ENCODE results near the gene CBLL2. TPM values are rescaled to one million over a fixed set of nuclear protein-coding genes. Genes with fewer than 3 reads are reported as not detected.

Gene CBLL2
- polyA plus RNA-seq, 3 donors, result not detected

DNA sequence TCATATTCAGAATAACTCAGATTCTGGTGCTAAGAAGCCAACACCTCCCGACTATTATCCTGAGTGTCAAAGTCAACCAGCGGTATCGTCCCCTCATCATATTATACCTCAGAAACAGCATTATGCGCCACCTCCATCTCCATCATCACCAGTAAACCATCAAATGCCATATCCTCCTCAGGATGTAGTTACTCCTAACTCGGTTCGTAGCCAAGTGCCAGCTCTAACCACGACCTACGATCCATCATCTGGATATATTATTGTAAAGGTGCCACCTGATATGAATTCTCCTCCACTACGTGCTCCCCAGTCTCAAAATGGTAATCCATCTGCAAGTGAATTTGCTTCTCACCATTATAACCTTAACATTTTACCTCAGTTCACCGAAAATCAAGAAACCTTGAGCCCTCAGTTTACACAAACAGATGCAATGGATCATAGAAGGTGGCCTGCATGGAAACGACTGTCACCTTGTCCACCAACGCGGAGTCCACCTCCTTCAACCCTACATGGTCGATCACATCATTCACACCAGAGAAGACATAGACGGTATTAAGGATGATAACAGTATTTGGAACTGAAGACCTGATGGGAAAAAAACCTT is 1.1 kb downstream of the CBLL2 start:
- Mint-ChIP-seq H3K4me3 (no peak overlapping the region), H3K27ac (no peak overlapping the region), H3K9me3 (peaks cover 0 to 19% (median 2%) of the 10 kb centered on the region in 7 donors), H3K4me1 (no peaks in the 10 kb centered on the region), H3K36me3 (no peaks in the 10 kb centered on the region), H3K27me3 (ENCODE audit: low read depth in 3 of 3) (peaks cover 0 to 2% (median 0%) of the 10 kb centered on the region in 3 donors)
- Histone ChIP-seq H3K79me2 (ENCODE audit: insufficient read depth, low read length) (no peaks in the 10 kb centered on the region), H3K36me3 (replicated peaks in 1 of 2; ENCODE audit: control insufficient read depth in 1 of 2, insufficient read depth in 2 of 2, low read length in 2 of 2) (no peaks in the 10 kb centered on the region), H3K27ac (ENCODE audit: low read depth in 1 of 2, low read length in 2 of 2) (no peak overlapping the region), H3K4me1 (ENCODE audit: control insufficient read depth in 1 of 2, insufficient read depth in 2 of 2, low read length in 2 of 2) (no peaks in the 10 kb centered on the region), H3K4me3 (replicated peaks in 1 of 3; ENCODE audit: low read depth in 2 of 3, low read length in 3 of 3) (no peak overlapping the region), H2AFZ (ENCODE audit: insufficient read depth, low read depth, low read length, poor library complexity, severe bottlenecking) (no peak overlapping the region), H3K9me3 (replicated peaks in 1 of 2; ENCODE audit: control insufficient read depth in 1 of 2, insufficient read depth in 1 of 2, low read length in 2 of 2) (no peaks in the 10 kb centered on the region), H3K4me2 (replicated peaks; ENCODE audit: extremely low read depth, low read length, poor library complexity, severe bottlenecking) (no peak overlapping the region), H3K27me3 (ENCODE audit: control insufficient read depth in 2 of 2, insufficient read depth in 2 of 2, low read length in 2 of 2) (no peaks in the 10 kb centered on the region), H4K20me1 (ENCODE audit: insufficient read depth, low read length) (no peaks in the 10 kb centered on the region), H3K9ac (ENCODE audit: insufficient read depth, low read length, poor library complexity, severe bottlenecking) (no peak overlapping the region)
- TF ChIP-seq, protein P1, sequence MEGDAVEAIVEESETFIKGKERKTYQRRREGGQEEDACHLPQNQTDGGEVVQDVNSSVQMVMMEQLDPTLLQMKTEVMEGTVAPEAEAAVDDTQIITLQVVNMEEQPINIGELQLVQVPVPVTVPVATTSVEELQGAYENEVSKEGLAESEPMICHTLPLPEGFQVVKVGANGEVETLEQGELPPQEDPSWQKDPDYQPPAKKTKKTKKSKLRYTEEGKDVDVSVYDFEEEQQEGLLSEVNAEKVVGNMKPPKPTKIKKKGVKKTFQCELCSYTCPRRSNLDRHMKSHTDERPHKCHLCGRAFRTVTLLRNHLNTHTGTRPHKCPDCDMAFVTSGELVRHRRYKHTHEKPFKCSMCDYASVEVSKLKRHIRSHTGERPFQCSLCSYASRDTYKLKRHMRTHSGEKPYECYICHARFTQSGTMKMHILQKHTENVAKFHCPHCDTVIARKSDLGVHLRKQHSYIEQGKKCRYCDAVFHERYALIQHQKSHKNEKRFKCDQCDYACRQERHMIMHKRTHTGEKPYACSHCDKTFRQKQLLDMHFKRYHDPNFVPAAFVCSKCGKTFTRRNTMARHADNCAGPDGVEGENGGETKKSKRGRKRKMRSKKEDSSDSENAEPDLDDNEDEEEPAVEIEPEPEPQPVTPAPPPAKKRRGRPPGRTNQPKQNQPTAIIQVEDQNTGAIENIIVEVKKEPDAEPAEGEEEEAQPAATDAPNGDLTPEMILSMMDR (IDR thresholded peaks at IDR 0.05), result no peak
- intact Hi-C loops (cut with micrococcal nuclease), result no loop called here
- no CpG with 5 or more reads among the region's 15 CpGs for WGBS (ENCODE audit: insufficient coverage)
- DNase-seq, result no peak

DNA sequence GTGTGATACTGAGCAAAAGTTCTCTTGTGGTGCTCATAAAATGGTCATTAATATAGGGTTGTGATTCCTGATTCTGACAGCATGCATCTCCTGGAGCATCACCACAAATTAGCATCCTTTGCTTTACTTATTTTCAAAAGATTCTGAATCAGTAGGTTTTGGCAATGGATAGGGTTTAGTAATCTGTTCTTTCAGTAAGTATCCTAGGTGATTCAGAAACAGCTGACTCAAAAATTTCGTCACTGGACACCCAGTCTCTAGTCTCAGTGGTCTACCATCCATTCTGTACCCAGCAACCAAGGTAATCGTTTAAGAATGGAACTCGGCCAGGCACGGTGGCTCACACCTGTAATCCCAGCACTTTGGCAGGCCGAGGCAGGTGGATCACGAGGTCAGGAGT is 4.1 kb downstream of the CBLL2 start:
- H3K27me3 Mint-ChIP-seq (ENCODE audit: low read depth in 3 of 3), result peaks cover 0 to 2% (median 0%) of the 10 kb centered on the region in 3 donors
- Histone ChIP-seq H3K4me2 (replicated peaks; ENCODE audit: extremely low read depth, low read length, poor library complexity, severe bottlenecking) (no peak overlapping the region), H2AFZ (ENCODE audit: insufficient read depth, low read depth, low read length, poor library complexity, severe bottlenecking) (no peak overlapping the region), H3K9me3 (replicated peaks in 1 of 2; ENCODE audit: control insufficient read depth in 1 of 2, insufficient read depth in 1 of 2, low read length in 2 of 2) (no peaks in the 10 kb centered on the region), H3K4me1 (ENCODE audit: control insufficient read depth in 1 of 2, insufficient read depth in 2 of 2, low read length in 2 of 2) (no peaks in the 10 kb centered on the region), H3K4me3 (replicated peaks in 1 of 3; ENCODE audit: low read depth in 2 of 3, low read length in 3 of 3) (no peak overlapping the region), H4K20me1 (ENCODE audit: insufficient read depth, low read length) (no peaks in the 10 kb centered on the region), H3K79me2 (ENCODE audit: insufficient read depth, low read length) (no peaks in the 10 kb centered on the region), H3K36me3 (replicated peaks in 1 of 2; ENCODE audit: control insufficient read depth in 1 of 2, insufficient read depth in 2 of 2, low read length in 2 of 2) (no peaks in the 10 kb centered on the region), H3K27ac (ENCODE audit: low read depth in 1 of 2, low read length in 2 of 2) (no peak overlapping the region), H3K9ac (ENCODE audit: insufficient read depth, low read length, poor library complexity, severe bottlenecking) (no peak overlapping the region), H3K27me3 (ENCODE audit: control insufficient read depth in 2 of 2, insufficient read depth in 2 of 2, low read length in 2 of 2) (no peaks in the 10 kb centered on the region)
- TF ChIP-seq, protein P1 (IDR thresholded peaks at IDR 0.05), result no peak
- intact Hi-C loops (cut with micrococcal nuclease), result no loop called here
- no peak overlapping the region for H3K27ac Mint-ChIP-seq
- H3K4me3 Mint-ChIP-seq, result no peak overlapping the region
- H3K36me3 Mint-ChIP-seq, result no peaks in the 10 kb centered on the region
- no peaks in the 10 kb centered on the region for H3K4me1 Mint-ChIP-seq
- no peak for DNase-seq
- peaks cover 0 to 14% (median 2%) of the 10 kb centered on the region in 7 donors for H3K9me3 Mint-ChIP-seq
- no CpG with 5 or more reads among the region's 6 CpGs for WGBS (ENCODE audit: insufficient coverage)

Data from CD14-positive monocyte (primary cell).